VCaP (cell line): ENCODE results near the gene HOXC6.

Source experiments
- H3K27ac ChIP-seq: fragments of 450-650 bp; 2 replicates; pipeline ENCODE4 v1.5.1; 2017
- CTCF ChIP-seq: fragments of 450-650 bp; conservative IDR thresholded peaks from 2 replicates; pipeline ENCODE4 v1.5.1; 2017; ENCODE audit warnings: mild to moderate bottlenecking, moderate library complexity

HOXC6 gene

GRCh38 chr12:54037360-54038283 lies 9.4 kb downstream of the HOXC6 start:
- no peak for TF ChIP-seq CTCF

GRCh38 chr12:54038284-54038870 lies 10.1 kb downstream of the HOXC6 start:
- no peak for TF ChIP-seq CTCF
- H3K27ac ChIP-seq: no peak overlapping the region

More at GRCh38 chr12:54037360-54038283, 9.4 kb downstream of the HOXC6 start:
- H3K27ac ChIP-seq: no peak overlapping the region

GRCh38 chr12:54038871-54039414 lies 10.7 kb downstream of the HOXC6 start:
- H3K27ac ChIP-seq: no peak overlapping the region
- no peak for TF ChIP-seq CTCF

GRCh38 chr12:54039417-54040147 lies 11.3 kb downstream of the HOXC6 start:
- H3K27ac ChIP-seq: no peak overlapping the region
- TF ChIP-seq CTCF: no peak

- TF ChIP-seq CTCF: no peak
- H3K27ac ChIP-seq: no peak overlapping the region
These were observed 11.9 kb downstream of the HOXC6 start for GRCh38 chr12:54040148-54040494.

GRCh38 chr12:54040648-54041047 lies 12.4 kb downstream of the HOXC6 start:
- TF ChIP-seq CTCF: no peak
- H3K27ac ChIP-seq: no peak overlapping the region
